Measurements from ENCODE around the gene AMDHD1. TPM values are rescaled to one million over a fixed set of nuclear protein-coding genes. Genes with fewer than 3 reads are reported as not detected.

AMDHD1 gene
- total and polyA plus RNA-seq, 2 donors (not counting 1 experiment from before 2014, with no cell fraction given): 0.08 to 0.33 TPM

DNA sequence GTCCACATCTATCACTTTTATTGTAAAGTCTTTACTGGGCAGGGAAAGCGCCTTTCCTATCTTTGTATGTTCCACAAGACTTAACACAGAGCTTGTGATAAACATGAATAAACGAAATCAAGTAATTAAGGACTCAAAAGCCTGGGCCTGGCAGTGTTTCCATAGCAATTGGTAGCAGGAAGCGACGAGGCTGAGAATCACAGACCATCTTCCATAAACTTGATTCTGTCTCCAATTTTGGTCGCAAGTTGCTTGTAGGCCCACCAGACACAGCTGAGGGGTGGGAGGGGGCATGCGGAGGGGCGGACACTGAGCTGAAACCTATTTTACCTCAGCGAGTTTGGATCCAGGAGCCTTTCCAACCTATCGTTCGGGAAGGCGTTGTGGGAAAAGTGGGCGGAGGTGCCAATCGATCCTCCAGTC is 1.0 kb upstream of the AMDHD1 start:
- H2AFZ ChIP-seq (ENCODE audit: low read length): peak overlapping the region; percentile 73
- H3K79me2 ChIP-seq (ENCODE audit: control insufficient read depth, insufficient read depth, low read length): no peaks in the 10 kb centered on the region
- peak in 1 of 2 donors; percentile 20 for DNase-seq (ENCODE audit: low read depth in 2 of 2)
- peak overlapping the region; percentile 33 for H3K9ac ChIP-seq (ENCODE audit: insufficient read depth, low read length)
- peak overlapping the region; percentile 67 for H3K4me2 ChIP-seq (ENCODE audit: extremely low read depth, insufficient read depth, low read length)
- no peaks in the 10 kb centered on the region for H3K9me3 ChIP-seq (ENCODE audit: control insufficient read depth, insufficient read depth, low read depth, low read length)
- peaks cover 3% of the 10 kb centered on the region for H3K27me3 ChIP-seq (ENCODE audit: control insufficient read depth, insufficient read depth, low read length)
- H3K36me3 ChIP-seq (ENCODE audit: control insufficient read depth, insufficient read depth, low read length): no peaks in the 10 kb centered on the region
- no peaks in the 10 kb centered on the region for H4K20me1 ChIP-seq (ENCODE audit: control insufficient read depth, extremely low read depth, insufficient read depth, low read length)
- no peak overlapping the region for H3K27ac ChIP-seq (ENCODE audit: insufficient read depth, low read length)
- peak overlapping the region; percentile 46 to 90 (median 66) for H3K4me3 ChIP-seq (replicated peaks in 1 of 4; ENCODE audit: control extremely low read depth in 1 of 4, insufficient read depth in 1 of 4, low read depth in 3 of 4, low read length in 4 of 4)
- TF ChIP-seq, protein P1, sequence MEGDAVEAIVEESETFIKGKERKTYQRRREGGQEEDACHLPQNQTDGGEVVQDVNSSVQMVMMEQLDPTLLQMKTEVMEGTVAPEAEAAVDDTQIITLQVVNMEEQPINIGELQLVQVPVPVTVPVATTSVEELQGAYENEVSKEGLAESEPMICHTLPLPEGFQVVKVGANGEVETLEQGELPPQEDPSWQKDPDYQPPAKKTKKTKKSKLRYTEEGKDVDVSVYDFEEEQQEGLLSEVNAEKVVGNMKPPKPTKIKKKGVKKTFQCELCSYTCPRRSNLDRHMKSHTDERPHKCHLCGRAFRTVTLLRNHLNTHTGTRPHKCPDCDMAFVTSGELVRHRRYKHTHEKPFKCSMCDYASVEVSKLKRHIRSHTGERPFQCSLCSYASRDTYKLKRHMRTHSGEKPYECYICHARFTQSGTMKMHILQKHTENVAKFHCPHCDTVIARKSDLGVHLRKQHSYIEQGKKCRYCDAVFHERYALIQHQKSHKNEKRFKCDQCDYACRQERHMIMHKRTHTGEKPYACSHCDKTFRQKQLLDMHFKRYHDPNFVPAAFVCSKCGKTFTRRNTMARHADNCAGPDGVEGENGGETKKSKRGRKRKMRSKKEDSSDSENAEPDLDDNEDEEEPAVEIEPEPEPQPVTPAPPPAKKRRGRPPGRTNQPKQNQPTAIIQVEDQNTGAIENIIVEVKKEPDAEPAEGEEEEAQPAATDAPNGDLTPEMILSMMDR (conservative IDR thresholded peaks at IDR 0.05 in 1 of 2, IDR thresholded peaks at IDR 0.05 in 1 of 2; ENCODE audit: low read depth in 1 of 2, low read length in 2 of 2): no peak
- no peak for TF ChIP-seq EZH2 (IDR thresholded peaks at IDR 0.05; ENCODE audit: low read length, missing control alignments)
- no peaks in the 10 kb centered on the region for H3K4me1 ChIP-seq (ENCODE audit: control insufficient read depth, extremely low read depth, insufficient read depth, low read length)

DNA sequence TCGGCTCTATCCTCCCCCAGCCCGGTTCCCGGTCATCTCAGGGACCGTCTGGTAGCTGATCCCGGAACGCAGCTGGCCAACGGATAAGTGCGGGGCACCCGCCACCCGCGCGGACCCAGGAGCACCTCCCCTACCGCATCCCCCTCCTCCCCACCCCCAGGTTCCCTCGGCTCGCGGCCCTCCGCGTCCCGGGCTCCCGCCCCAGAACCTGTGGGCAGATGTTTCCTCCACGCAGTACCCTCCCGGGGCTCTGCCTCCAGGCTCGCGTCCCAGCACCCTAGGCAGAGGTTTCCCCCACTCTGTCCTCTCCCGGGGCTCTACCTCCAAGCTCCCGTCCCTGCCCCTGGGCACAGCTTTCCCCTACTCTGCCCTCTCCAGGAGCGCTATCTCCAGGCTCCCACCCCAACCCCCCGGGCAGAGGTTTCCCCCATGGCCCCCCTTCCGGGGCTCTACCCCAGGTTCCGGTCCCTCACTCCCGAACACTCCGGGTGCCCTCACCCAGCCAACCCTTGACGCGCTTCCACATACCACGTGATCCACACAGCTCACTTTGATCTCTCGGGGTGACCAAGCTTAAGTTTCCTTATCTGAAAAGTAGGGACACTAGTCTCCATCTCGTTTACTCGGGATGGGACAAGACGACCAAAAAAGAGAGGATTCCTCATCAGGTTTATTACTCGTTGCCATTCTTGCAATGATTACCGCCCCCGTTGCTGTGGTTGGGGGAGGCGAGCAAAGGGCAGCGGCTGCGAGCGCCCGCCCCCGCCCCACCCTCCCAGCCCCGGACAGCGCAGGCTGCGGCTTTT is 404 bp upstream of the AMDHD1 start, which contains the start of gene CCDC38:
Gene CCDC38, minus strand, starts transcription at position 91 of the 806 bp plus-strand sequence. CDS start 6,105 bp downstream, outside the sequence.
- DNase-seq (ENCODE audit: low read depth in 2 of 2): peak; percentile 59 to 68
- Histone ChIP-seq H3K27ac (ENCODE audit: insufficient read depth, low read length) (no peak within 1 kb of the TSS), H3K36me3 (ENCODE audit: control insufficient read depth, insufficient read depth, low read length) (no peaks in the 10 kb centered on the region), H3K9me3 (ENCODE audit: control insufficient read depth, insufficient read depth, low read depth, low read length) (no peaks in the 10 kb centered on the region), H3K9ac (ENCODE audit: insufficient read depth, low read length) (peak within 1 kb of the TSS; percentile 33), H3K4me2 (ENCODE audit: extremely low read depth, insufficient read depth, low read length) (peak within 1 kb of the TSS; percentile 67), H3K27me3 (ENCODE audit: control insufficient read depth, insufficient read depth, low read length) (peaks cover 3% of the 10 kb centered on the region), H3K4me3 (replicated peaks in 1 of 4; ENCODE audit: control extremely low read depth in 1 of 4, insufficient read depth in 1 of 4, low read depth in 3 of 4, low read length in 4 of 4) (peak within 1 kb of the TSS; percentile 46 to 90 (median 66)), H3K79me2 (ENCODE audit: control insufficient read depth, insufficient read depth, low read length) (no peaks in the 10 kb centered on the region), H4K20me1 (ENCODE audit: control insufficient read depth, extremely low read depth, insufficient read depth, low read length) (no peaks in the 10 kb centered on the region), H2AFZ (ENCODE audit: low read length) (peak within 1 kb of the TSS; percentile 73), H3K4me1 (ENCODE audit: control insufficient read depth, extremely low read depth, insufficient read depth, low read length) (no peaks in the 10 kb centered on the region)
- TF ChIP-seq, protein P1 (conservative IDR thresholded peaks at IDR 0.05 in 1 of 2, IDR thresholded peaks at IDR 0.05 in 1 of 2; ENCODE audit: low read depth in 1 of 2, low read length in 2 of 2): no peak
- TF ChIP-seq EZH2 (IDR thresholded peaks at IDR 0.05; ENCODE audit: low read length, missing control alignments): no peak

DNA sequence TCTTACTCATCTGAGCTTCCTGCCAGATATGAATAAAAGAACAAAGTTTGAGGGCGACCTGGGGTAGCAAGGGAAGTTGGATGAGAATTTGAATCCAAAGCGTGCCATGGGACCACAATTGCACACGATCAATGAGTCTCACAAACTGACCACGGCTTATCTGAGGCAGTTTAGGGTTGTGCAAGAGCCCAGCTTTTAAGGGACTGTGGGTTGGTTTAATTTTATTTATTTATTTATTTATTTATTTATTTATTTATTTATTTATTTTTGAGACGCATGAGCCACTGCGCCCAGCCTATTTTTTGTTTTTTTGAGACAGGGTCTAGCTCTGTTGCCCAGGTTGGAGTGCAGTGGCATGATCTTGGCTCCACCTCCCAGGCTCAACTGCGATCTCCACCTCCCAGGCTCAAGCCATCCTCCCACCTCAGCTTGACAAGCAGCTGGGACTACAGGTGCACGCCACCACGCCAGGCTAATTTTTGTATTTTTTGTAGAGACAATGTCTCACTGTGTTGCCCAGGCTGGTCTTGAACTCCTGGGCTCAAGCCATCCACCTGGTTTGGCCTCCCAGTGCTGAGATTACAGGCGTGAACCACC is 1.1 kb downstream of the AMDHD1 start:
- no peaks in the 10 kb centered on the region for H3K9me3 ChIP-seq (ENCODE audit: control insufficient read depth, insufficient read depth, low read depth, low read length)
- H3K4me2 ChIP-seq (ENCODE audit: extremely low read depth, insufficient read depth, low read length): no peak overlapping the region
- no peak overlapping the region for H3K4me3 ChIP-seq (replicated peaks in 1 of 4; ENCODE audit: control extremely low read depth in 1 of 4, insufficient read depth in 1 of 4, low read depth in 3 of 4, low read length in 4 of 4)
- no peaks in the 10 kb centered on the region for H3K4me1 ChIP-seq (ENCODE audit: control insufficient read depth, extremely low read depth, insufficient read depth, low read length)
- no peak overlapping the region for H2AFZ ChIP-seq (ENCODE audit: low read length)
- TF ChIP-seq, protein P1 (conservative IDR thresholded peaks at IDR 0.05 in 1 of 2, IDR thresholded peaks at IDR 0.05 in 1 of 2; ENCODE audit: low read depth in 1 of 2, low read length in 2 of 2): no peak
- no peak for TF ChIP-seq EZH2 (IDR thresholded peaks at IDR 0.05; ENCODE audit: low read length, missing control alignments)
- peaks cover 1% of the 10 kb centered on the region for H3K27me3 ChIP-seq (ENCODE audit: control insufficient read depth, insufficient read depth, low read length)
- no peak for DNase-seq (ENCODE audit: low read depth in 2 of 2)
- H3K27ac ChIP-seq (ENCODE audit: insufficient read depth, low read length): no peak overlapping the region
- no peaks in the 10 kb centered on the region for H3K36me3 ChIP-seq (ENCODE audit: control insufficient read depth, insufficient read depth, low read length)
- no peak overlapping the region for H3K9ac ChIP-seq (ENCODE audit: insufficient read depth, low read length)
- H3K79me2 ChIP-seq (ENCODE audit: control insufficient read depth, insufficient read depth, low read length): no peaks in the 10 kb centered on the region
- no peaks in the 10 kb centered on the region for H4K20me1 ChIP-seq (ENCODE audit: control insufficient read depth, extremely low read depth, insufficient read depth, low read length)

Data from fibroblast of lung (primary cell).